Endothelial cell of umbilical vein (primary cell): ENCODE measurements around the gene SMOC2. TPM values are rescaled to one million over a fixed set of nuclear protein-coding genes. Genes with fewer than 3 reads are reported as not detected.

Source experiments
- BruUV-seq: library from RNA; stranded (reverse); fragments of 400-500 nt; replicated peaks from 2 replicates; lab custom pipeline; 2021; lab: Mats Ljungman, UMichigan
- CTCF ChIA-PET: fragments of 300-600, 350-600 bp; sonication (Branson Sonifier 250); formaldehyde crosslinking; loops from one replicate; lab custom pipeline; 2021; ENCODE audit warnings: antibody characterized with exemption, inconsistent platforms; lab: Charles Lee
- POLR2A ChIA-PET: fragments of 300-600, 350-600 bp; sonication (Branson Sonifier 250); formaldehyde crosslinking; loops from one replicate; lab custom pipeline; 2021; ENCODE audit warnings: antibody characterized with exemption, inconsistent platforms; lab: Charles Lee
- DNase-seq: peaks from one replicate; pipeline ENCODE4 v3.0.0-alpha.2; 2011; ENCODE audit warnings: low read depth, low spot score
- FAIRE-seq: peaks from 2 replicates; lab custom pipeline; 2011; peaks lifted over from hg19 to GRCh38; lab: Jason Lieb, UNC
- H2AFZ ChIP-seq: 2 replicates; pipeline ENCODE4 v1.6.0; 2012; ENCODE audit warnings: low read depth, low read length, control low read depth, inconsistent platforms
- H3K27ac ChIP-seq: 2 replicates; pipeline ENCODE4 v1.5.1; 2011; ENCODE audit warnings: low read depth, mild to moderate bottlenecking, control low read depth, low read length, moderate library complexity; ENCODE audit not compliant: insufficient read depth
- H3K27me3 ChIP-seq, 2 experiments: 2 replicates each; pipeline versions ENCODE4 v1.6.0 to v1.6.1; 2011; ENCODE audit warnings: low read length in 2 of 2, mixed read lengths in 1 of 2; ENCODE audit not compliant: control insufficient read depth in 2 of 2, insufficient read depth in 2 of 2
- H3K36me3 ChIP-seq, 2 experiments: 2 replicates in 1 of 2; 3 replicates in 1 of 2; pipeline ENCODE4 v1.5.1; 2011; ENCODE audit warnings: low read length in 2 of 2, mild to moderate bottlenecking in 1 of 2, moderate library complexity in 1 of 2; ENCODE audit not compliant: control insufficient read depth in 2 of 2, insufficient read depth in 2 of 2; ENCODE audit errors: extremely low read depth in 1 of 2
- H3K4me1 ChIP-seq: 3 replicates; pipeline ENCODE4 v1.5.1; 2011; ENCODE audit warnings: mild to moderate bottlenecking, low read length; ENCODE audit not compliant: control insufficient read depth, insufficient read depth; ENCODE audit errors: extremely low read depth
- H3K4me2 ChIP-seq: 2 replicates; pipeline ENCODE4 v1.6.1; 2011; ENCODE audit warnings: low read length, control low read depth, mixed read lengths; ENCODE audit not compliant: insufficient read depth
- H3K4me3 ChIP-seq, 3 experiments: fragments of 200-600 bp in 1 of 3; sonication (generic), shearing (Covaris generic) in 1 of 3; replicated peaks in 1 of 3; 2 replicates each; pipeline ENCODE4 v1.5.1; 2011 to 2016; ENCODE audit warnings: control low read depth in 3 of 3, low read length in 3 of 3, mild to moderate bottlenecking in 2 of 3, inconsistent platforms in 1 of 3, low read depth in 1 of 3, moderate library complexity in 1 of 3; ENCODE audit not compliant: insufficient read depth in 1 of 3
- H3K79me2 ChIP-seq: 2 replicates; pipeline ENCODE4 v1.6.0; 2012; ENCODE audit warnings: low read length, inconsistent platforms; ENCODE audit not compliant: control insufficient read depth, insufficient read depth
- H3K9ac ChIP-seq: replicated peaks from 2 replicates; pipeline ENCODE3; 2011; ENCODE audit warnings: low read length, control low read depth; ENCODE audit not compliant: insufficient read depth; ENCODE audit errors: extremely low read depth
- H3K9me1 ChIP-seq: replicated peaks from 3 replicates; pipeline ENCODE4 v1.6.0; 2011; ENCODE audit warnings: mild to moderate bottlenecking, low read length; ENCODE audit not compliant: control insufficient read depth, insufficient read depth; ENCODE audit errors: extremely low read depth
- H3K9me3 ChIP-seq: replicated peaks from 2 replicates; pipeline ENCODE4 v1.5.1; 2012; ENCODE audit warnings: low read length, inconsistent platforms; ENCODE audit not compliant: control insufficient read depth, insufficient read depth
- H4K20me1 ChIP-seq: replicated peaks from 2 replicates; pipeline ENCODE3; 2011; ENCODE audit warnings: mild to moderate bottlenecking, low read length; ENCODE audit not compliant: control insufficient read depth, insufficient read depth; ENCODE audit errors: extremely low read depth
- CTCF ChIP-seq, 2 donors: IDR thresholded peaks; 1 replicate in 1 of 2; 2 replicates in 1 of 2; pipeline ENCODE4 v1.5.1; 2011; ENCODE audit warnings: low read length in 2 of 2, mild to moderate bottlenecking in 2 of 2, moderate library complexity in 2 of 2, control low read depth in 1 of 2, inconsistent platforms in 1 of 2, low read depth in 1 of 2; ENCODE audit not compliant: insufficient read depth in 1 of 2; ENCODE audit errors: extremely low read depth in 1 of 2
- EZH2 ChIP-seq: IDR thresholded peaks from 2 replicates; pipeline ENCODE4 v1.6.1; 2012; ENCODE audit warnings: borderline replicate concordance, low read depth, mild to moderate bottlenecking, moderate library complexity, low read length, inconsistent platforms; ENCODE audit not compliant: severe bottlenecking
- FOS ChIP-seq: IDR thresholded peaks from 2 replicates; pipeline ENCODE4 v1.6.1; 2011; ENCODE audit warnings: mild to moderate bottlenecking, low read length, moderate library complexity, borderline replicate concordance; ENCODE audit not compliant: insufficient read depth
- GATA2 ChIP-seq: IDR thresholded peaks from 2 replicates; pipeline ENCODE4 v1.7.0; 2011; ENCODE audit warnings: low read depth, mild to moderate bottlenecking, moderate library complexity, mixed read lengths, low read length; ENCODE audit not compliant: insufficient read length, insufficient read depth
- JUN ChIP-seq: IDR thresholded peaks from 2 replicates; pipeline ENCODE4 v1.6.1; 2011; ENCODE audit warnings: borderline replicate concordance, low read depth; ENCODE audit not compliant: insufficient read length, insufficient read depth
- MAX ChIP-seq: IDR thresholded peaks from 2 replicates; pipeline ENCODE4 v1.6.1; 2011; ENCODE audit not compliant: insufficient read depth, insufficient read length
- MYC ChIP-seq: IDR thresholded peaks from one replicate; pipeline ENCODE4 v1.6.1; 2011; ENCODE audit warnings: mild to moderate bottlenecking, low read depth, low read length
- POLR2A ChIP-seq: IDR thresholded peaks from 2 replicates; pipeline ENCODE4 v1.6.1; 2012; ENCODE audit warnings: low read depth, mild to moderate bottlenecking, control low read depth, low read length
- POLR2AphosphoS5 ChIP-seq: IDR thresholded peaks from 2 replicates; pipeline ENCODE4 v1.6.1; 2012; ENCODE audit warnings: low read depth, mild to moderate bottlenecking, control low read depth, low read length, moderate library complexity; ENCODE audit not compliant: insufficient read depth
- dilution Hi-C: fragments of 300-500 bp; cut with MboI; formaldehyde crosslinking; loops from one replicate; pipeline ENCODE4 v1.15.0; 2019; ENCODE audit warnings: low sequenced_read_pairs; ENCODE audit not compliant: extremely low pct_ligation_motif_present
- intact Hi-C: fragments of 100-400 bp; cut with micrococcal nuclease; formaldehyde crosslinking; loops from one replicate; pipeline ENCODE4 v1.10.0; 2022
- polyA plus RNA-seq, 4 experiments: library from polyadenylated mRNA; depleted of rRNA in 3 of 4; stranded (reverse) in 3 of 4; unstranded in 1 of 4; fragments of >200 nt; gene quantifications; 2 replicates each; pipeline versions ENCODE4 v1.2.1 to v1.2.3, GENCODE V29; 2011 to 2012; ENCODE audit warnings: missing spikeins in 1 of 4
- total RNA-seq: library from RNA; stranded (reverse); gene quantifications from 2 replicates; pipeline ENCODE4 v1.2.3, GENCODE V29; 2021

The SMOC2 gene
- total and polyA plus RNA-seq, 2 donors (not counting 3 experiments of a cell fraction or from before 2014, with no cell fraction given), result not detected

DNA sequence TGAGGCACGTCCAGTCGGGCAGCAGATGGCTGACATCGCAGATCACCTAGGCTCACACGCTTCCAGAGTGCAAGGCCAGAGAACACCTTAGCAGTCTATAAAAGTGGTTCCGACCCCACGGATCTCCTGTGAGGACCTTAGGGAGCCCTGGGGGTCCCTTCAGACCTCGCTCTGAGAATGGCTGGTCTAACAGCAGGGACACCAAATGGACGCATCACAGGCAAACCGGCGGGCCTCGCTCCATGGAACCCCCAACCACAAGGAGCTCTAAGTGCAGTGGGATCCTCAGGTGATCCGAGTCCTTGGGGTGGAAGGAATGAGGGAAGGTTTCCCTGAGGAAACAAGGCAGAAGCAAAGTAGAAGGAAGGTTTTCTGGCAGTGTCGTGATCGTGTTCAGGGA lies 135.4 kb downstream of the SMOC2 start:
- ChIA-PET POLR2A (no interaction called here), CTCF (no interaction called here)
- Histone ChIP-seq H4K20me1 (no peaks in the 10 kb centered on the region), H3K79me2 (no peaks in the 10 kb centered on the region), H3K9me1 (no peaks in the 10 kb centered on the region), H3K9ac (no peak overlapping the region), H3K9me3 (peaks cover 2% of the 10 kb centered on the region), H2AFZ (no peak overlapping the region), H3K27me3 (no peaks in the 10 kb centered on the region), H3K36me3 (no peaks in the 10 kb centered on the region), H3K27ac (no peak overlapping the region), H3K4me2 (no peak overlapping the region), H3K4me3 (no peak overlapping the region), H3K4me1 (no peaks in the 10 kb centered on the region)
- DNase-seq (no peak), FAIRE-seq (no peak)
- intact Hi-C loops, result no loop called here
- dilution Hi-C loops, result no loop called here
- no TSS peak for BruUV-seq
- TF ChIP-seq MAX, result no peak
- TF ChIP-seq JUN, result no peak
- no peak for TF ChIP-seq POLR2A
- TF ChIP-seq GATA2, result no peak
- TF ChIP-seq POLR2AphosphoS5, result no peak
- TF ChIP-seq MYC, result no peak
- TF ChIP-seq CTCF (IDR thresholded peaks at IDR 0.05; ENCODE audit: extremely low read depth in 1 of 2, insufficient read depth in 1 of 2, low read depth in 1 of 2, low read length in 2 of 2), result no peak
- no peak for TF ChIP-seq FOS
- TF ChIP-seq EZH2, result no peak
